GM12872 (cell line): ENCODE results near the gene STON1.

Experiments
- TF ChIP-seq, protein P1 (sequence below): IDR thresholded peaks from 3 replicates; pipeline ENCODE4 v1.5.1; 2011; ENCODE audit warnings: low read depth, mild to moderate bottlenecking, low read length, moderate library complexity; ENCODE audit not compliant: insufficient read depth

The STON1 gene

DNA sequence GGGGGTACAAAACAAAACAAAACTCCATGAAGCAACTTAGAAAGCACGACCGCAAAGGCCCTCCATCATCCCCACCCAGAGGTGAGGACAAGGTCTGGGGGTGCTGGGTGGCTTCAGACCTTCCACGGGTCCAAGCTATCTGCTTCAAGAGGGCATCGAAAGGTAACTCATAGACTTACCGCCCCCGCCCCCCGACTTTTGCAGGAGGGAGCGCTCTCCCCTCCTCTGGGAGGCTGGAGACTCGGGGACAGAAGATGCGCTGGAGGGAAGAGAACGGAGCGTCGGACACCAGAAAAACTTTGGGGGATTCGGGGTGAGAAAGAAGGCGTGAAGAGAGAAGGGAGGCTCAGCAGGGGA lies 300 bp upstream of the STON1 start:
- TF ChIP-seq, protein P1, sequence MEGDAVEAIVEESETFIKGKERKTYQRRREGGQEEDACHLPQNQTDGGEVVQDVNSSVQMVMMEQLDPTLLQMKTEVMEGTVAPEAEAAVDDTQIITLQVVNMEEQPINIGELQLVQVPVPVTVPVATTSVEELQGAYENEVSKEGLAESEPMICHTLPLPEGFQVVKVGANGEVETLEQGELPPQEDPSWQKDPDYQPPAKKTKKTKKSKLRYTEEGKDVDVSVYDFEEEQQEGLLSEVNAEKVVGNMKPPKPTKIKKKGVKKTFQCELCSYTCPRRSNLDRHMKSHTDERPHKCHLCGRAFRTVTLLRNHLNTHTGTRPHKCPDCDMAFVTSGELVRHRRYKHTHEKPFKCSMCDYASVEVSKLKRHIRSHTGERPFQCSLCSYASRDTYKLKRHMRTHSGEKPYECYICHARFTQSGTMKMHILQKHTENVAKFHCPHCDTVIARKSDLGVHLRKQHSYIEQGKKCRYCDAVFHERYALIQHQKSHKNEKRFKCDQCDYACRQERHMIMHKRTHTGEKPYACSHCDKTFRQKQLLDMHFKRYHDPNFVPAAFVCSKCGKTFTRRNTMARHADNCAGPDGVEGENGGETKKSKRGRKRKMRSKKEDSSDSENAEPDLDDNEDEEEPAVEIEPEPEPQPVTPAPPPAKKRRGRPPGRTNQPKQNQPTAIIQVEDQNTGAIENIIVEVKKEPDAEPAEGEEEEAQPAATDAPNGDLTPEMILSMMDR = no peak

DNA sequence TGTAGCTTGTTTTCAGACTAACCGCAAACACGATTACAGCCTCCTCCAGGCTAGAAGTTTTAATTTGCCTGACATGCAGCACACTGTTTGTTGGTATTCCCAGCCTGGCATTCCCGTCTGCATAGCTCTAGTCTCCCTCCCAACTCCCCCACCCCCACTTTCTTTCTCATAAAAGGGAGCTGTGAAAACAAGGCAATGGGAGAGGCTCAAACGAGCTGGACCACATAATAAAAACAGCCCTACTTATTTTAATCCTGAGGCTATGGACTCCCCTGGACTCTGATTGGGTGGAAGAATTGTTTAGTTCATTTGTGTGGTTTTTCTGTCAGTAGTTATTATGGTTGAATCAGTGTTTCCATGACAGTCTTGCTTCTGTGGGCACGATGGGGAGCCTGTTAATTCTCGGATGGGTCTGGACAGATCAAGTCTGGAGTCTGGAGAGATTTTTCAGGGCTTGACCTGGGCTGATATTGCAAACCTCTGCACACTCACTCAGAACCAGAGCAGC lies 1.2 kb downstream of the STON1 start:
- TF ChIP-seq, protein P1 = no peak

DNA sequence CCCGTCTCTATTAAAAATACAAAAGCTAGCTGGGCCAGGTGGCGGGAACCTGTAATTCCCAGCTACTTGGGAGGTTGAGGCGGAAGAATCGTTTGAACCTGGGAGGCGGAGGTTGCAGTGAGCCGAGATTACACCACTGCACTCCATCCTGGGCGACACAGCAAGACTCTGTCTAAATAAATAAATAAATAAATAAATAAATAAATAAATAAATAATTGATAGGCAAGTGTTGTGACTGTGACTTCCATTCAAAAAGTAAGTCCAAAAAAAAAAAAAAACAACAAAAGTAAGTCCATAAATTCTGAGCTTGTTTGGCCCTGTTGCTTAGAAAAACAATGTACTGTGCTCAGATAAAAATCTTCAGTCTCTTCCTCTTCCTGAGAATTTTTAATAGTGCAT lies 2.2 kb downstream of the STON1 start:
- TF ChIP-seq, protein P1 = no peak

DNA sequence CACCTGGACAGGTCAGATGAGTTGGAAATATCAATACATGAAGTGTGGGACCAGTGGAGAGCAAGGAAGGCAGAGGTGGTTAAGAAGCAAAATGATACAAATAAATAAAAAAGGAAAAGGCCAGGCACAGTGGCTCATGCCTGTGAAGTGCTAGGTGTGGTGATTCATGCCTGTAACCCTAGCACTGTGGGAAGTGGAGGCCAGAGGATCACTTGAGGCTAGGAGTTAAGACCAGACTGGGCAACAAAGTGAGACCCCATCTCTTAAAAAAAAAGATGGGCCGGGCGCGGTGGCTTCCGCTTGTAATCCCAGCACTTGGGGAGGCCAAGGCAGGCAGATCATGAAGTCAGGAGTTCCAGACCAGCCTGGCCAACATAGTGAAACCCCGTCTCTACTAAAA lies 2.9 kb downstream of the STON1 start:
- TF ChIP-seq, protein P1 = no peak

DNA sequence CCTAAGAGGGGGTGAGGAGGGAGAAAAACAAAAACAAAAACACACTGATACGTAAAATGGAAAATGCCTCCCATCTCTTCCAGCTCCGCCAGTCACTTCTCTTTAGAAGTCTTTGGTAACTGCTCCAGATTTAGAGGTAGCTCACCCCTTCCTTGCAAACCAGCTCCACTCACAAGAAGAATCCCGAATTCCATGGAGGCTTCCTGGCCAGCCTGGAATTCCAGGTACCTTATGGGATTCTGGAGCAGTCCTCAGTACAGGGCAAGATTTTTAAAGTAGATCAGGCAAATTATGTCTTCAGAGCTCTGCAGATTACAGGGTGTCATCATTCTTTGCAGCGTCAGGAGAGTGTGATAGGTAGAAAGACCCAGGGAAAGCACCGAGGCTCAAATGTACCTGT lies 4.8 kb downstream of the STON1 start:
- TF ChIP-seq, protein P1 = no peak

DNA sequence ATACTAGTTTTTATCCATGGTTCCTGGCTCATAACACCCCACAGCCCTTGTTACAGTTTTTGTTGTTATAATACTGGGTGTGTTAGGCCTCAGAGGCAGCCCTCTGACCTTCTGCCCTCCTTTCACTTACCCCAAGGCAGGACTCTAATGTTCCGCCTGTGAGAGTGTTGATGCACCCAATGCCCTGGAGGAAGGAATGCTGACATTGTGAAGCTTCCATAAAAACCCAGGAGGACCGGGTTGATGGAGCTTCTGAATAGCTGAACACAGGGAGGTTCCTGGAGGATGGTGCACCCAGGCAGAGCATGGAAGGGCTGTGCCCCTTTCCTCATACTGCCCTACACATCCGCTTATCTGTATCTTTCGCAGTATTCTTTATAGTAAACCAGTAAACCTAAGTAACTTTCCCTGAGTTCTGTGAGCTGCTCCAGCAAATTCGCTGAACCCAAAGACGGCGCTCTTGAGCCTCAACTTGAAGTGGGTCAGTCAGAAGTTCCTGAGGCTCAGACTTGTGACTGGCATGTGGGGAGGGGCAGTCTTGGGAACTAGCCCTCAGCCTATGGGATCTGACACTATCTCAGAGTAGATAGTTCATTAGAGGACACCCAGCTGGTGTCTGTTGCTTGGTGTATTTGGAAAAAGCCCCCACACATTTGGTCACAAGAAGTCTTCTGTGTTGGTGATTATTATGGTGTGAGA lies 10.4 kb downstream of the STON1 start:
- TF ChIP-seq, protein P1 = no peak

DNA sequence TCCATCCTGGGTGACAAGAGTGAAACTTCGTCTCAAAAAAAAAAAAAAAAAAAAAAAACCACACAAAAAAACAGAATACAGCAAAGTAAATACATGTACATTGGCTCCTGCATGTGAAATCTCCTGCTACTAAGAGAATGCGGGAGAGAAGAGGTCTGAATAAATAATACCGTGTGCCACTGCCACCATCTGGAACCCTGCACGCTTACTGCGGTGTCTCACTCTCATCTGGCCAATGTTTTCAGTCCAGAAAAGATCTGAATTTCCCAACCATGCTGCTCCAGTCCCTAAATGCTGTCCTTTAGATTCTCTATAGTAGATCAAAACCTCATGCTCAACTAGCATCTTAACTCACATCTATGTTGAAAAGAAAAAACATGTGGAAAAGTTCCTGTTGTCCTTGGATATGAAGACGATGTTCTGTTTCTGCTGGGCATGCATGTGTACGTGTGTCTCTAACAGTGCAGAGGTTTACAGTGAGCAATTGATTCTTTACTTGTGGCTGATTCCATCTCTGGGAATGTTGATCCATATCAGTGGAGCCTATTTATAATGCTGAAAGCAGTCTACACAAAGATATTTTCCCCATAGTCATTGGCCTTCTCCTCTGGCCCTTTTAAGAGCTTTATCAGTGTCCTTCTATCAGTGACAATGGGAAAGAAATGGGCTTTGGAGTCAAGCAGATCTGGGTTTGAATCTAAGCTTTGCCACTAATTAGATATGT lies 11.9 kb downstream of the STON1 start:
- TF ChIP-seq, protein P1 = no peak
